Keratinocyte (primary cell): ENCODE data around the gene ZMYND8.

Source experiments
- EZH2 ChIP-seq: IDR thresholded peaks from one replicate; pipeline ENCODE4 v1.6.1; 2012; ENCODE audit warnings: inconsistent platforms, mild to moderate bottlenecking, low read length, moderate library complexity
- TF ChIP-seq, protein P1 (sequence below), 3 experiments: IDR thresholded peaks in 1 of 3; conservative IDR thresholded peaks in 1 of 3; optimal IDR thresholded peaks in 1 of 3; 2 replicates in 2 of 3; 3 replicates in 1 of 3; pipeline versions ENCODE3 to v1.5.1; 2011; ENCODE audit warnings: low read length in 3 of 3, mild to moderate bottlenecking in 3 of 3, moderate library complexity in 2 of 3, control low read depth in 1 of 3, inconsistent platforms in 1 of 3; ENCODE audit not compliant: insufficient read depth in 2 of 3; ENCODE audit errors: extremely low read depth in 1 of 3

DNA sequence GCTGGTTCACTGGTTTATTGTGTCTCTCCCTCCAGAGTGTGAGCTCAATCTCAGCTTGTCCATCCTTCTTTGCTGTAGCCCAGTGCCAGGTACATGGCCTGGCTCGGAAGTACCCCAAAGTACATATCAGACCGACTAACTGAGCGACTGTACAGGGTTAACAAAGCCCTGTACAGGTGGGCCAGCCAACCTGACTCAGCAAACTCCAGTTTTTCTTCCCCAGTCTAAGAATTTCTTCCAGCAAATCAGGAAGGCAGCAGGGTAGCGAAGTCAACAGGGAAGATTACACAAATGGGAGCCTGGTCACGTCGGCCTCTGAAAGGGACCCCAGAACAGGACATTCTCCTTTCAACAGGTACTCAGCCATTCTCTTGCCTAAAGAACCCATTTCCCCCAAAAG is 31.3 kb downstream of the ZMYND8 start:
- TF ChIP-seq, protein P1, sequence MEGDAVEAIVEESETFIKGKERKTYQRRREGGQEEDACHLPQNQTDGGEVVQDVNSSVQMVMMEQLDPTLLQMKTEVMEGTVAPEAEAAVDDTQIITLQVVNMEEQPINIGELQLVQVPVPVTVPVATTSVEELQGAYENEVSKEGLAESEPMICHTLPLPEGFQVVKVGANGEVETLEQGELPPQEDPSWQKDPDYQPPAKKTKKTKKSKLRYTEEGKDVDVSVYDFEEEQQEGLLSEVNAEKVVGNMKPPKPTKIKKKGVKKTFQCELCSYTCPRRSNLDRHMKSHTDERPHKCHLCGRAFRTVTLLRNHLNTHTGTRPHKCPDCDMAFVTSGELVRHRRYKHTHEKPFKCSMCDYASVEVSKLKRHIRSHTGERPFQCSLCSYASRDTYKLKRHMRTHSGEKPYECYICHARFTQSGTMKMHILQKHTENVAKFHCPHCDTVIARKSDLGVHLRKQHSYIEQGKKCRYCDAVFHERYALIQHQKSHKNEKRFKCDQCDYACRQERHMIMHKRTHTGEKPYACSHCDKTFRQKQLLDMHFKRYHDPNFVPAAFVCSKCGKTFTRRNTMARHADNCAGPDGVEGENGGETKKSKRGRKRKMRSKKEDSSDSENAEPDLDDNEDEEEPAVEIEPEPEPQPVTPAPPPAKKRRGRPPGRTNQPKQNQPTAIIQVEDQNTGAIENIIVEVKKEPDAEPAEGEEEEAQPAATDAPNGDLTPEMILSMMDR (optimal IDR thresholded peaks at IDR 0.05 in 1 of 3, IDR thresholded peaks at IDR 0.05 in 1 of 3, conservative IDR thresholded peaks at IDR 0.05 in 1 of 3; ENCODE audit: extremely low read depth in 1 of 3, insufficient read depth in 2 of 3, low read length in 3 of 3), result no peak
- no peak for TF ChIP-seq EZH2
